ENCODE data around the gene STX4. TPM values are rescaled to one million over a fixed set of nuclear protein-coding genes. Genes with fewer than 3 reads are reported as not detected.

STX4 gene
- polyA plus RNA-seq, 1 of the 3 experiments (the other 2 are of a cell fraction), result 117 TPM

DNA sequence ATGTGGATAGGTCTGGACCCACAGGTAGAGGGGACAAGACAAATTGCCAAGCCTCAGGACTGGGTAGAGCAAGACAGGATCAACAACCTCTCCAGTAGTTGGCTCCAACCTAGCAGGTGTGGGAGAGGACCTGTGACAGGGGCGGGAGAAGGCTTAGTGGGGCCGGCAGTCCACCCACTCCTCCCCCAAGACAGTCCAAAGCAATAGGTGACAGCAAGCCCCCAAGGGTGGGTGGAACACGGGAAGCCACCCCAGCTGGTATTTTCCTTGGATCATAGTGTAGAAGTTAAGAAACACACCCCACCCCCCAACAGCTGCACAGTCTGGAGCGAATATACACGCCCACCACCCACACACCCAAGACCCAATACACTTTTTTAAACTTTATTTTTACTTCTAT, 4.1 kb upstream of the STX4 start:
- Histone ChIP-seq H3K79me2 (ENCODE audit: insufficient read depth) (peaks cover 7% of the 10 kb centered on the region), H4K20me1 (ENCODE audit: insufficient read depth) (peaks cover under 1% of the 10 kb centered on the region), H3K36me3 (replicated peaks in 1 of 2; ENCODE audit: control insufficient read depth in 1 of 2, insufficient read depth in 2 of 2, low read length in 1 of 2) (no peaks in the 10 kb centered on the region), H3K4me2 (no peak overlapping the region), H3K27ac (ENCODE audit: low read depth in 2 of 2, low read length in 1 of 2) (no peak overlapping the region), H3K9ac (no peak overlapping the region), H3K4me3 (ENCODE audit: low read depth in 2 of 2, low read length in 1 of 2) (no peak overlapping the region), H3K9me2 (no peaks in the 10 kb centered on the region), H3K27me3 (ENCODE audit: insufficient read depth) (no peaks in the 10 kb centered on the region), H3F3A (replicated peaks; ENCODE audit: insufficient read depth) (peaks cover 8% of the 10 kb centered on the region), H3K4me1 (ENCODE audit: control insufficient read depth in 1 of 2, insufficient read depth in 2 of 2, low read depth in 1 of 2, low read length in 1 of 2) (peaks cover 5 to 7% of the 10 kb centered on the region in 2 experiments; a peak in 2 of 4 replicates), H3K9me3 (no peaks in the 10 kb centered on the region), H2AFZ (ENCODE audit: low read depth) (no peak overlapping the region)
- POLR2A ChIA-PET, result no interaction called here
- DNase-seq, result no peak
- 72% methylated on average over 5 of the region's 5 CpGs for WGBS (ENCODE audit: low lambda C conversion rate)
- TF ChIP-seq, protein P1, sequence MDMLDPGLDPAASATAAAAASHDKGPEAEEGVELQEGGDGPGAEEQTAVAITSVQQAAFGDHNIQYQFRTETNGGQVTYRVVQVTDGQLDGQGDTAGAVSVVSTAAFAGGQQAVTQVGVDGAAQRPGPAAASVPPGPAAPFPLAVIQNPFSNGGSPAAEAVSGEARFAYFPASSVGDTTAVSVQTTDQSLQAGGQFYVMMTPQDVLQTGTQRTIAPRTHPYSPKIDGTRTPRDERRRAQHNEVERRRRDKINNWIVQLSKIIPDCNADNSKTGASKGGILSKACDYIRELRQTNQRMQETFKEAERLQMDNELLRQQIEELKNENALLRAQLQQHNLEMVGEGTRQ (IDR thresholded peaks at IDR 0.05; ENCODE audit: borderline replicate concordance, low read depth, low read length), result no peak
- TF ChIP-seq, protein P2, sequence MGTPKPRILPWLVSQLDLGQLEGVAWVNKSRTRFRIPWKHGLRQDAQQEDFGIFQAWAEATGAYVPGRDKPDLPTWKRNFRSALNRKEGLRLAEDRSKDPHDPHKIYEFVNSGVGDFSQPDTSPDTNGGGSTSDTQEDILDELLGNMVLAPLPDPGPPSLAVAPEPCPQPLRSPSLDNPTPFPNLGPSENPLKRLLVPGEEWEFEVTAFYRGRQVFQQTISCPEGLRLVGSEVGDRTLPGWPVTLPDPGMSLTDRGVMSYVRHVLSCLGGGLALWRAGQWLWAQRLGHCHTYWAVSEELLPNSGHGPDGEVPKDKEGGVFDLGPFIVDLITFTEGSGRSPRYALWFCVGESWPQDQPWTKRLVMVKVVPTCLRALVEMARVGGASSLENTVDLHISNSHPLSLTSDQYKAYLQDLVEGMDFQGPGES (IDR thresholded peaks at IDR 0.05; ENCODE audit: low read depth, low read length), result no peak
- TF ChIP-seq RAD21 (IDR thresholded peaks at IDR 0.05; ENCODE audit: low read length), result no peak
- CTCF ChIA-PET, result interaction anchor here (1.9 kb wide), 1 partner anchor 75 kb away, joined by 5 read pairs; no protein-coding TSS in a partner anchor

DNA sequence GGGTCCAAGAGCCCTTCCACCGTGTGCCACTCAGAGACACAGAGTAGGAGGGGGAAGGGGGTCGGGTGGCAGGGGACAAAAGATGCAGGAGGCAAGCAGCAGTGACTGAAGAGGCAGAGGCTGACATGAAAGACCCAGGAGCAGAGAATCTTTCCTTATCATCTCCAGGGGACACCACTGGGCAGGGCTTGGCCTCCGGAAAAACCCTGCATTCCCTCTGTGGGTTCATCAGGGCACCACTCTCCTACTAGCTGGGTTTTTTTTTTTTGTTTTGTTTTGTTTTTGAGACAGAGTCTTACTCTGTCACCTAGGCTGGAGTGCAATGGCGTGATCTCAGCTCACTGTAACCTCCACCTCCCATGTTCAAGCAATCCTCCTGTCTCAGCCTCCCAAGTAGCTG, 2.1 kb upstream of the STX4 start:
- CTCF ChIA-PET, result no interaction called here
- DNase-seq, result no peak
- Histone ChIP-seq H3K79me2 (ENCODE audit: insufficient read depth) (peaks cover 19% of the 10 kb centered on the region), H2AFZ (ENCODE audit: low read depth) (no peak overlapping the region), H3K9me3 (no peaks in the 10 kb centered on the region), H3K36me3 (replicated peaks in 1 of 2; ENCODE audit: control insufficient read depth in 1 of 2, insufficient read depth in 2 of 2, low read length in 1 of 2) (peaks cover 4 to 18% of the 10 kb centered on the region in 2 experiments), H3K9me2 (no peaks in the 10 kb centered on the region), H4K20me1 (ENCODE audit: insufficient read depth) (peaks cover 7% of the 10 kb centered on the region), H3K27me3 (ENCODE audit: insufficient read depth) (no peaks in the 10 kb centered on the region), H3F3A (replicated peaks; ENCODE audit: insufficient read depth) (peaks cover 8% of the 10 kb centered on the region), H3K27ac (ENCODE audit: low read depth in 2 of 2, low read length in 1 of 2) (no peak overlapping the region), H3K4me2 (no peak overlapping the region), H3K9ac (no peak overlapping the region), H3K4me1 (ENCODE audit: control insufficient read depth in 1 of 2, insufficient read depth in 2 of 2, low read depth in 1 of 2, low read length in 1 of 2) (peaks cover 9 to 10% of the 10 kb centered on the region in 2 experiments; a peak in 2 of 4 replicates), H3K4me3 (ENCODE audit: low read depth in 2 of 2, low read length in 1 of 2) (no peak overlapping the region)
- POLR2A ChIA-PET, result no interaction called here
- WGBS (ENCODE audit: low lambda C conversion rate), result 77% methylated on average over 4 of the region's 4 CpGs
- TF ChIP-seq RFX5 (IDR thresholded peaks at IDR 0.05; ENCODE audit: low read length), result no peak
- no peak for TF ChIP-seq FOSL2 (IDR thresholded peaks at IDR 0.05; ENCODE audit: borderline replicate concordance, low read depth)
- TF ChIP-seq, protein P1 (IDR thresholded peaks at IDR 0.05; ENCODE audit: borderline replicate concordance, low read depth, low read length), result no peak
- no peak for TF ChIP-seq RAD21 (IDR thresholded peaks at IDR 0.05; ENCODE audit: low read length)
- TF ChIP-seq RXRA (IDR thresholded peaks at IDR 0.05; ENCODE audit: borderline replicate concordance, low read depth), result no peak
- TF ChIP-seq, protein P2 (IDR thresholded peaks at IDR 0.05; ENCODE audit: low read depth, low read length), result no peak
- TF ChIP-seq EZH2phosphoT487 (IDR thresholded peaks at IDR 0.05; ENCODE audit: borderline replicate concordance, low read depth), result no peak
- no peak for TF ChIP-seq NRF1 (IDR thresholded peaks at IDR 0.05; ENCODE audit: low read depth, low read length)
